NOMO-1 (cell line): ENCODE results near the gene HP.

Experiments used
- DNase-seq, 2 experiments: peaks; one replicate each; lab custom pipeline; 2025; ENCODE audit not compliant: unreplicated experiment in 2 of 2; lab: John Stamatoyannopoulos, UW

HP gene

GRCh38 chr16:72083778-72084404 is 29.6 kb downstream of the HP start:
- DNase-seq: no peak

GRCh38 chr16:72084445-72084844 is 30.1 kb downstream of the HP start:
- no peak for DNase-seq

GRCh38 chr16:72085002-72085401 is 30.7 kb downstream of the HP start:
- DNase-seq: no peak

- no peak for DNase-seq
Observed at GRCh38 chr16:72091217-72091616, 36.9 kb downstream of the HP start.

- DNase-seq: no peak
Observed at GRCh38 chr16:72092832-72093447, 38.6 kb downstream of the HP start.

GRCh38 chr16:72093448-72094265 is 39.4 kb downstream of the HP start, which contains the start of the genes DHX38 and TXNL4B:
TSS of gene DHX38 (plus strand) at chr16:72093847. CDS start at chr16:72096158, 2,311 bp downstream.
TSS of gene TXNL4B (minus strand) at chr16:72093620. CDS start at chr16:72090749, 2,871 bp downstream.
- DNase-seq: peak; percentile 98 to 99

GRCh38 chr16:72094266-72094610 is 39.9 kb downstream of the HP start:
- no peak for DNase-seq

GRCh38 chr16:72098936-72099335 is 44.6 kb downstream of the HP start:
- no peak for DNase-seq

- DNase-seq: peak; percentile 24 to 44
Observed at GRCh38 chr16:72099377-72099818, 45.1 kb downstream of the HP start.

- DNase-seq: no peak
Observed at GRCh38 chr16:72101195-72101594, 46.9 kb downstream of the HP start.

GRCh38 chr16:72104905-72105304 is 50.6 kb downstream of the HP start:
- DNase-seq: no peak

GRCh38 chr16:72105978-72106377 is 51.7 kb downstream of the HP start:
- no peak for DNase-seq

GRCh38 chr16:72107371-72107770 is 53.1 kb downstream of the HP start:
- no peak for DNase-seq

- DNase-seq: no peak
Observed at GRCh38 chr16:72108353-72109102, 54.2 kb downstream of the HP start.

- no peak for DNase-seq
Observed at GRCh38 chr16:72109300-72109699, 55.0 kb downstream of the HP start.

GRCh38 chr16:72109966-72110530 is 55.7 kb downstream of the HP start:
- no peak for DNase-seq
